Neural cell (in vitro differentiated cells): ENCODE results near the gene SELENOO. TPM values are rescaled to one million over a fixed set of nuclear protein-coding genes. Genes with fewer than 3 reads are reported as not detected.

Experiments used
- H2AFZ ChIP-seq: fragments of 200-600, 300-800 bp; sonication (generic), shearing (Covaris generic); 2 replicates; pipeline ENCODE4 v1.6.0; 2014; ENCODE audit warnings: low read depth, mild to moderate bottlenecking, antibody characterized with exemption, low read length, moderate library complexity
- H3F3A ChIP-seq: fragments of 200-600 bp; shearing (Covaris generic); 2 replicates; pipeline ENCODE4 v1.6.1; 2016; ENCODE audit warnings: mild to moderate bottlenecking, moderate library complexity, mixed read lengths, antibody characterized with exemption, low read length; ENCODE audit not compliant: insufficient read depth, poor library complexity, severe bottlenecking
- H3K27ac ChIP-seq: fragments of 200-600, 300-800 bp; sonication (generic), shearing (Covaris generic); 2 replicates; pipeline ENCODE4 v1.5.1; 2014; ENCODE audit warnings: mild to moderate bottlenecking, low read length, moderate library complexity
- H3K27me3 ChIP-seq: fragments of 300-800, 200-600 bp; sonication (generic), shearing (Covaris generic); 2 replicates; pipeline ENCODE4 v1.6.0; 2014; ENCODE audit warnings: mild to moderate bottlenecking, low read depth, low read length, moderate library complexity; ENCODE audit not compliant: insufficient read depth
- H3K36me3 ChIP-seq: fragments of 300-800, 200-600 bp; sonication (generic), shearing (Covaris generic); 2 replicates; pipeline ENCODE4 v1.5.1; 2014; ENCODE audit warnings: mild to moderate bottlenecking, antibody characterized with exemption, low read length, moderate library complexity; ENCODE audit not compliant: insufficient read depth
- H3K4me2 ChIP-seq: fragments of 300-800, 200-600 bp; sonication (generic), shearing (Covaris generic); 2 replicates; pipeline ENCODE4 v1.6.0; 2014; ENCODE audit warnings: mild to moderate bottlenecking, low read length
- H3K4me3 ChIP-seq: fragments of 300-800, 200-600 bp; sonication (generic), shearing (Covaris generic); 2 replicates; pipeline ENCODE4 v1.5.1; 2014; ENCODE audit warnings: mild to moderate bottlenecking, low read length, moderate library complexity
- H3K79me2 ChIP-seq: fragments of 200-600 bp; shearing (Covaris generic); replicated peaks from 2 replicates; pipeline ENCODE4 v1.6.0; 2014; ENCODE audit warnings: mild to moderate bottlenecking, low read length, moderate library complexity; ENCODE audit not compliant: insufficient read depth
- H3K9ac ChIP-seq: fragments of 300-800, 200-600 bp; sonication (generic), shearing (Covaris generic); 2 replicates; pipeline ENCODE4 v1.6.1; 2016; ENCODE audit warnings: mild to moderate bottlenecking, low read length, mixed read lengths
- H3K9me2 ChIP-seq: fragments of 200-600 bp; shearing (Covaris generic); 2 replicates; pipeline ENCODE4 v1.6.1; 2016; ENCODE audit warnings: mild to moderate bottlenecking, low read length, mixed read lengths; ENCODE audit not compliant: insufficient read depth
- H3K9me3 ChIP-seq: fragments of 200-600, 300-800 bp; sonication (generic), shearing (Covaris generic); 2 replicates; pipeline ENCODE4 v1.6.1; 2016; ENCODE audit warnings: mild to moderate bottlenecking, mixed run types, low read length, moderate library complexity, mixed read lengths
- H4K20me1 ChIP-seq: fragments of 200-600 bp; shearing (Covaris generic); 2 replicates; pipeline ENCODE4 v1.6.1; 2016; ENCODE audit warnings: mild to moderate bottlenecking, mixed run types; ENCODE audit not compliant: insufficient read depth
- EZH2 ChIP-seq: fragments of 200-600, 300-800 bp; shearing (Covaris generic), sonication (generic); IDR thresholded peaks from 2 replicates; pipeline ENCODE4 v1.6.1; 2014; ENCODE audit warnings: antibody characterized with exemption, low read length, borderline replicate concordance, mild to moderate bottlenecking; ENCODE audit not compliant: insufficient read depth, poor library complexity, severe bottlenecking
- POLR2AphosphoS5 ChIP-seq: IDR thresholded peaks from 2 replicates; pipeline ENCODE4 v1.6.1; 2012
- RAD21 ChIP-seq: fragments of 450-650 bp; conservative IDR thresholded peaks from 2 replicates; pipeline ENCODE4 v1.6.1; 2014; ENCODE audit warnings: antibody characterized with exemption, mild to moderate bottlenecking, moderate library complexity
- SMC3 ChIP-seq: fragments of 450-650 bp; conservative IDR thresholded peaks from 2 replicates; pipeline ENCODE4 v1.6.1; 2014; ENCODE audit warnings: antibody characterized with exemption, mild to moderate bottlenecking, moderate library complexity; ENCODE audit not compliant: poor library complexity
- TAF1 ChIP-seq: IDR thresholded peaks from 2 replicates; pipeline ENCODE4 v1.6.1; 2012; ENCODE audit warnings: low read depth
- polyA plus RNA-seq: library from polyadenylated mRNA; depleted of rRNA; stranded (reverse); fragments of >200 nt; gene quantifications from 2 replicates; pipeline ENCODE4 v1.2.3, GENCODE V29; 2014
- TF ChIP-seq, protein P1 (sequence below): IDR thresholded peaks from 2 replicates; pipeline ENCODE4 v1.6.1; 2012; ENCODE audit warnings: borderline replicate concordance
- TF ChIP-seq, protein P2 (sequence below): fragments of 450-650 bp; IDR thresholded peaks from 2 replicates; pipeline ENCODE4 v1.5.1; 2014; ENCODE audit warnings: antibody characterized with exemption, mild to moderate bottlenecking, moderate library complexity; ENCODE audit not compliant: poor library complexity, severe bottlenecking

Gene SELENOO
- polyA plus RNA-seq, 1 donor from 2014 or later, result 42.0 TPM

DNA sequence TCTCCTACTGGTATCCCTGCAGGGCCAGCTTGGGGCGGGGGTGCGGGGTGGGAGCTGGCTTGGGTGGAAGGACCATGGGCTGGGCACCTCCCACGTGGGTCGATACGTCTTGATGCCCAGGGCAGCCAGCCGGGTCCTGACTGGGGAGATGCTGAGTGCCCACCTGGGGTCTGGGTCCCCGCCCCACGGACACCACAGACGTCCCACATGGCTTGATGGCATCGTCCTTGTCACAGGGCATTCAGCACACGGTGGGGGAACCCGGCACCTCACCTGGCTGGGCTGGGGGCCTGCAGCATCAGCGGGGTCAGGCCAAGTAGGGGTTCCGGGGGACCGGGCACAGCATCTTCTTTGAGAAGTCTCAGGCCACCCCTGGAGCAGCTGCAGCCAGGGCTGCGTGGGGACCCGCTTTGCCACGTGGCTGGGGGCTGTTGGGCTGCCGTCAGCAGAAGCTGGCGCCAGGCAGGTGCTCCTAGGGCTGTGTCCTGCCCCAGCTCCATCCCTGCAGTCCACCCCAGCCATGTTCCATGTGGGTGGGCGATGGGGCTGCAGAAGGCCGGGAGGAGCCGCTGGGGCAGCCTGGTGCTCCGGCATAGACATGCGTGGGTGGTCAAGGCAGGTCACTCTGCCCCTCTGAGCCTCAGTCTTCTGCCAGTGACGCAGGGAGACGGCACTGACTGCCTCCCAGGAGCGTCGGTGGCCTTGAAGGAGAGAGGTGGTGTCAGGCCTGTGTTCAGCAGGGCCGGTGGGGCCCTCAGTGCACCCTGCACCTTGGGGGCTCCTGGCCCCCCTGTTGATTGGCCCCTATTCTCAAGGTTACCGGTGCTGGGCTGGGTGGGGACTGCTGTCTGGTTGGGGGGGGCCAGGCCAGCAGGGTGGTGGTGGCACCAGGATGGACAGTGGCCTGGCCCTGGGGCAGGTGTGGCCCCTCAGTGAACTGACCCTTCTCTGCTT is 8.4 kb downstream of the SELENOO start:
- Histone ChIP-seq H3K9me3 (no peaks in the 10 kb centered on the region), H4K20me1 (no peaks in the 10 kb centered on the region), H2AFZ (no peak overlapping the region), H3K27ac (no peak overlapping the region), H3K27me3 (no peaks in the 10 kb centered on the region), H3K4me2 (no peak overlapping the region), H3F3A (no peaks in the 10 kb centered on the region), H3K36me3 (no peaks in the 10 kb centered on the region), H3K9me2 (no peaks in the 10 kb centered on the region), H3K9ac (no peak overlapping the region), H3K4me3 (no peak overlapping the region), H3K79me2 (no peaks in the 10 kb centered on the region)
- no peak for TF ChIP-seq RAD21

DNA sequence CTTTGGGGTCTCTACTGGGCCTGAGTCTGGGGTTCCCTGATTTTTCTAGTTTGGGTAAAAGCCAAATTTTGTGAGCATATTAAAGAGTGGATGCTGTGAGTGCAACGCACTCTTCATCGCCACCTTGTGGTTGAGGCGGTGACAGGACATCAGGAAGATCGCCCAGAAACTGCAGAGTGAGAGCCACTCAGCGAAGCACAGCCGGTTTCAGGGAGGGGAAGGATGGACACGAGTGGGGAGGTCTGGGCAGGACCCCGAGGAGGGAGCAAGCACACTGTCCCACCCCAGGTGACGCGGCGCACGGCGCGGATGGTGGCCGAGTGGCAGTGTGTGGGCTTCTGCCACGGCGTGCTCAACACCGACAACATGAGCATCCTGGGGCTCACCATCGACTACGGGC is 9.1 kb downstream of the SELENOO start:
- Histone ChIP-seq H4K20me1 (no peaks in the 10 kb centered on the region), H3K9ac (no peak overlapping the region), H3K79me2 (no peaks in the 10 kb centered on the region), H3K4me3 (no peak overlapping the region), H3K36me3 (no peaks in the 10 kb centered on the region), H3F3A (no peaks in the 10 kb centered on the region), H3K4me2 (no peak overlapping the region), H3K27ac (no peak overlapping the region), H2AFZ (no peak overlapping the region), H3K9me3 (no peaks in the 10 kb centered on the region), H3K27me3 (no peaks in the 10 kb centered on the region), H3K9me2 (no peaks in the 10 kb centered on the region)
- no peak for TF ChIP-seq POLR2AphosphoS5
- no peak for TF ChIP-seq EZH2
- TF ChIP-seq, protein P1, sequence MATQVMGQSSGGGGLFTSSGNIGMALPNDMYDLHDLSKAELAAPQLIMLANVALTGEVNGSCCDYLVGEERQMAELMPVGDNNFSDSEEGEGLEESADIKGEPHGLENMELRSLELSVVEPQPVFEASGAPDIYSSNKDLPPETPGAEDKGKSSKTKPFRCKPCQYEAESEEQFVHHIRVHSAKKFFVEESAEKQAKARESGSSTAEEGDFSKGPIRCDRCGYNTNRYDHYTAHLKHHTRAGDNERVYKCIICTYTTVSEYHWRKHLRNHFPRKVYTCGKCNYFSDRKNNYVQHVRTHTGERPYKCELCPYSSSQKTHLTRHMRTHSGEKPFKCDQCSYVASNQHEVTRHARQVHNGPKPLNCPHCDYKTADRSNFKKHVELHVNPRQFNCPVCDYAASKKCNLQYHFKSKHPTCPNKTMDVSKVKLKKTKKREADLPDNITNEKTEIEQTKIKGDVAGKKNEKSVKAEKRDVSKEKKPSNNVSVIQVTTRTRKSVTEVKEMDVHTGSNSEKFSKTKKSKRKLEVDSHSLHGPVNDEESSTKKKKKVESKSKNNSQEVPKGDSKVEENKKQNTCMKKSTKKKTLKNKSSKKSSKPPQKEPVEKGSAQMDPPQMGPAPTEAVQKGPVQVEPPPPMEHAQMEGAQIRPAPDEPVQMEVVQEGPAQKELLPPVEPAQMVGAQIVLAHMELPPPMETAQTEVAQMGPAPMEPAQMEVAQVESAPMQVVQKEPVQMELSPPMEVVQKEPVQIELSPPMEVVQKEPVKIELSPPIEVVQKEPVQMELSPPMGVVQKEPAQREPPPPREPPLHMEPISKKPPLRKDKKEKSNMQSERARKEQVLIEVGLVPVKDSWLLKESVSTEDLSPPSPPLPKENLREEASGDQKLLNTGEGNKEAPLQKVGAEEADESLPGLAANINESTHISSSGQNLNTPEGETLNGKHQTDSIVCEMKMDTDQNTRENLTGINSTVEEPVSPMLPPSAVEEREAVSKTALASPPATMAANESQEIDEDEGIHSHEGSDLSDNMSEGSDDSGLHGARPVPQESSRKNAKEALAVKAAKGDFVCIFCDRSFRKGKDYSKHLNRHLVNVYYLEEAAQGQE, result no peak
- TF ChIP-seq SMC3, result peak; percentile 83
- TF ChIP-seq, protein P2, sequence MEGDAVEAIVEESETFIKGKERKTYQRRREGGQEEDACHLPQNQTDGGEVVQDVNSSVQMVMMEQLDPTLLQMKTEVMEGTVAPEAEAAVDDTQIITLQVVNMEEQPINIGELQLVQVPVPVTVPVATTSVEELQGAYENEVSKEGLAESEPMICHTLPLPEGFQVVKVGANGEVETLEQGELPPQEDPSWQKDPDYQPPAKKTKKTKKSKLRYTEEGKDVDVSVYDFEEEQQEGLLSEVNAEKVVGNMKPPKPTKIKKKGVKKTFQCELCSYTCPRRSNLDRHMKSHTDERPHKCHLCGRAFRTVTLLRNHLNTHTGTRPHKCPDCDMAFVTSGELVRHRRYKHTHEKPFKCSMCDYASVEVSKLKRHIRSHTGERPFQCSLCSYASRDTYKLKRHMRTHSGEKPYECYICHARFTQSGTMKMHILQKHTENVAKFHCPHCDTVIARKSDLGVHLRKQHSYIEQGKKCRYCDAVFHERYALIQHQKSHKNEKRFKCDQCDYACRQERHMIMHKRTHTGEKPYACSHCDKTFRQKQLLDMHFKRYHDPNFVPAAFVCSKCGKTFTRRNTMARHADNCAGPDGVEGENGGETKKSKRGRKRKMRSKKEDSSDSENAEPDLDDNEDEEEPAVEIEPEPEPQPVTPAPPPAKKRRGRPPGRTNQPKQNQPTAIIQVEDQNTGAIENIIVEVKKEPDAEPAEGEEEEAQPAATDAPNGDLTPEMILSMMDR, result peak; percentile 83
- TF ChIP-seq TAF1, result no peak
- peak; percentile 72 for TF ChIP-seq RAD21
